GM23338 (cell line): ENCODE data around the gene PTPRA. TPM values are rescaled to one million over a fixed set of nuclear protein-coding genes. Genes with fewer than 3 reads are reported as not detected.
A peak's percentile ranks its signal among the peaks of the same experiment; 100 is the strongest.

Source experiments
- ATAC-seq: fragments of 200-7000 bp; cut with Tn5 transposase; 3 replicates; pipeline ENCODE4 v1.9.1; 2020
- DNase-seq: peaks from one replicate; pipeline ENCODE4 v3.0.0-alpha.2; 2015; ENCODE audit warnings: low spot score
- H2AFZ ChIP-seq: fragments of 200-600 bp; sonication (generic); 2 replicates; pipeline ENCODE4 v1.8.0; 2016; ENCODE audit warnings: antibody characterized with exemption, mild to moderate bottlenecking, moderate library complexity
- H3F3A ChIP-seq: fragments of 200-600 bp; sonication (generic); replicated peaks from 2 replicates; pipeline ENCODE4 v1.8.0; 2017; ENCODE audit warnings: antibody characterized with exemption, mixed run types, low read depth
- H3K27ac ChIP-seq: fragments of 200-600 bp; sonication (generic); 2 replicates; pipeline ENCODE4 v1.6.1; 2016; ENCODE audit warnings: low read depth
- H3K27me3 ChIP-seq: fragments of 200-600 bp; sonication (generic); 2 replicates; pipeline ENCODE4 v1.8.0; 2016; ENCODE audit warnings: mild to moderate bottlenecking, mixed run types, moderate library complexity; ENCODE audit not compliant: insufficient read depth
- H3K36me3 ChIP-seq: fragments of 200-600 bp; sonication (generic); 2 replicates; pipeline ENCODE4 v1.8.0; 2016; ENCODE audit warnings: mild to moderate bottlenecking; ENCODE audit not compliant: insufficient read depth
- H3K4me1 ChIP-seq: fragments of 200-600 bp; sonication (generic); 2 replicates; pipeline ENCODE4 v1.8.0; 2016; ENCODE audit warnings: mild to moderate bottlenecking, moderate library complexity; ENCODE audit not compliant: insufficient read depth
- H3K4me2 ChIP-seq: fragments of 200-600 bp; sonication (generic); 2 replicates; pipeline ENCODE4 v1.7.1; 2017; ENCODE audit warnings: mixed run types
- H3K4me3 ChIP-seq: fragments of 200-600 bp; sonication (generic); 2 replicates; pipeline ENCODE4 v1.6.1; 2016; ENCODE audit warnings: mixed run types
- H3K79me2 ChIP-seq: fragments of 200-600 bp; sonication (generic); replicated peaks from 2 replicates; pipeline ENCODE4 v1.8.0; 2017; ENCODE audit warnings: mild to moderate bottlenecking; ENCODE audit not compliant: insufficient read depth
- H3K9me2 ChIP-seq: fragments of 200-600 bp; sonication (generic); 2 replicates; pipeline ENCODE4 v1.8.0; 2017; ENCODE audit not compliant: insufficient read depth
- H4K20me1 ChIP-seq: fragments of 200-600 bp; sonication (generic); replicated peaks from 2 replicates; pipeline ENCODE4 v1.8.0; 2017; ENCODE audit warnings: mild to moderate bottlenecking; ENCODE audit not compliant: insufficient read depth
- H3K27ac Mint-ChIP-seq: 2 replicates; pipeline ENCODE4 v1.8.0; 2020; ENCODE audit warnings: inconsistent platforms, mild to moderate bottlenecking, moderate library complexity, mixed read lengths
- H3K27me3 Mint-ChIP-seq: 3 replicates; pipeline ENCODE4 v1.8.0; 2022; ENCODE audit warnings: low read depth, mild to moderate bottlenecking, moderate library complexity, mixed read lengths, inconsistent platforms; ENCODE audit not compliant: insufficient read depth, poor library complexity
- H3K36me3 Mint-ChIP-seq: 3 replicates; pipeline ENCODE4 v1.8.0; 2021; ENCODE audit warnings: low read depth, mild to moderate bottlenecking, inconsistent platforms, moderate library complexity, mixed read lengths
- H3K4me1 Mint-ChIP-seq: 3 replicates; pipeline ENCODE4 v1.8.0; 2020; ENCODE audit warnings: mild to moderate bottlenecking, inconsistent platforms, mixed read lengths
- H3K4me3 Mint-ChIP-seq: 3 replicates; pipeline ENCODE4 v1.8.0; 2021; ENCODE audit warnings: moderate library complexity, mild to moderate bottlenecking, inconsistent platforms, mixed read lengths
- H3K9me3 Mint-ChIP-seq: 3 replicates; pipeline ENCODE4 v1.8.0; 2020; ENCODE audit warnings: moderate library complexity, mild to moderate bottlenecking, inconsistent platforms, mixed read lengths
- CREB1 ChIP-seq: fragments of 250-450 bp; sonication (Bioruptor Pico); IDR thresholded peaks from 2 replicates; pipeline ENCODE4 v1.5.0; 2020; ENCODE audit warnings: low read depth, mild to moderate bottlenecking, moderate library complexity
- CTCF ChIP-seq, 2 experiments: fragments of 200-600 bp in 1 of 2; sonication (generic) in 1 of 2; conservative IDR thresholded peaks; 2 replicates each; pipeline versions ENCODE4 v1.5.1 to v1.6.1; 2016 to 2017; ENCODE audit warnings: antibody characterized with exemption in 2 of 2, low read depth in 2 of 2, mild to moderate bottlenecking in 2 of 2, moderate library complexity in 1 of 2
- ETS1 ChIP-seq: IDR thresholded peaks from 2 replicates; pipeline ENCODE4 v1.6.1; 2016; ENCODE audit warnings: antibody characterized with exemption
- EZH2 ChIP-seq: fragments of 200-600 bp; sonication (generic); IDR thresholded peaks from one replicate; pipeline ENCODE4 v1.8.0; 2017; ENCODE audit warnings: antibody characterized with exemption, mild to moderate bottlenecking, low read depth; ENCODE audit not compliant: unreplicated experiment
- EZH2phosphoT487 ChIP-seq: fragments of 200-600 bp; sonication (generic); IDR thresholded peaks from one replicate; pipeline ENCODE4 v1.8.1; 2018; ENCODE audit warnings: antibody characterized with exemption; ENCODE audit not compliant: unreplicated experiment
- JUNB ChIP-seq: IDR thresholded peaks from one replicate; pipeline ENCODE4 v1.6.1; 2016; ENCODE audit warnings: antibody characterized with exemption; ENCODE audit not compliant: unreplicated experiment
- NANOG ChIP-seq: IDR thresholded peaks from 2 replicates; pipeline ENCODE4 v1.6.1; 2016; ENCODE audit warnings: antibody characterized with exemption, borderline replicate concordance
- POLR2AphosphoS5 ChIP-seq: IDR thresholded peaks from 2 replicates; pipeline ENCODE4 v1.6.1; 2016; ENCODE audit warnings: antibody characterized with exemption, low read depth
- REST ChIP-seq: IDR thresholded peaks from one replicate; pipeline ENCODE4 v1.6.1; 2018; ENCODE audit warnings: antibody characterized with exemption; ENCODE audit not compliant: unreplicated experiment
- ZNF114 ChIP-seq: fragments of 250-450 bp; sonication (Bioruptor Pico); IDR thresholded peaks from 2 replicates; pipeline ENCODE4 v1.5.0; 2020; ENCODE audit warnings: mild to moderate bottlenecking, moderate library complexity
- ZNF331 ChIP-seq: fragments of 250-450 bp; sonication (Bioruptor Pico); IDR thresholded peaks from 2 replicates; pipeline ENCODE4 v1.5.0; 2020; ENCODE audit warnings: low read depth, mild to moderate bottlenecking, moderate library complexity
- ZNF462 ChIP-seq: fragments of 250-450 bp; sonication (Bioruptor Pico); IDR thresholded peaks from 2 replicates; pipeline ENCODE4 v1.5.0; 2020; ENCODE audit warnings: mild to moderate bottlenecking, moderate library complexity
- polyA plus RNA-seq: library from polyadenylated mRNA; unstranded; fragments of >200 nt; fragmentation: Nextera tagmentation; extraction: Ambion mirVana; gene quantifications from 2 replicates; pipeline ENCODE4 v1.2.1, GENCODE V29; 2016
- total RNA-seq: library from RNA; depleted of rRNA; stranded (reverse); fragments of >200 nt; shearing (Covaris generic); gene quantifications from 2 replicates; pipeline ENCODE4 v1.2.3, GENCODE V29; 2014

PTPRA gene
- total and polyA plus RNA-seq, 2 experiments from 2014 or later, result 37.8 to 39.3 TPM

- peak overlapping the region; percentile 65; the same call in 1 of the 2 replicates for H3K4me2 ChIP-seq
- peaks cover 34% of the 10 kb centered on the region for H3K4me1 Mint-ChIP-seq
- no peak overlapping the region for H2AFZ ChIP-seq
- H3F3A ChIP-seq, result no peaks in the 10 kb centered on the region
- H3K36me3 ChIP-seq, result peaks cover 10% of the 10 kb centered on the region; the same call in 1 of the 2 replicates
- peaks cover 21% of the 10 kb centered on the region for H3K36me3 Mint-ChIP-seq
- no peak for TF ChIP-seq REST
- TF ChIP-seq ZNF331, result no peak
- no peak for TF ChIP-seq POLR2AphosphoS5
- no peak for TF ChIP-seq EZH2phosphoT487
- no peak for TF ChIP-seq ZNF462 (CRISPR knock-in tag)
- no peak for TF ChIP-seq JUNB
- TF ChIP-seq CREB1 (CRISPR knock-in tag), result no peak
- no peak for TF ChIP-seq EZH2
- no peak for TF ChIP-seq ETS1
- no peak for TF ChIP-seq ZNF114 (CRISPR knock-in tag)
- no peak for TF ChIP-seq CTCF (conservative IDR thresholded peaks at IDR 0.05; ENCODE audit: low read depth in 2 of 2)
- no peak for TF ChIP-seq NANOG
- DNase-seq (no peak), ATAC-seq (no peak)
- no peaks in the 10 kb centered on the region for H3K27me3 ChIP-seq
- H3K9me3 Mint-ChIP-seq, result no peaks in the 10 kb centered on the region
- no peak overlapping the region for H3K4me3 Mint-ChIP-seq
- H3K27ac Mint-ChIP-seq, result 0 out of 2 replicates have a peak overlapping the region, but pooled peaks have one; percentile 26
- H3K27me3 Mint-ChIP-seq, result peaks cover 3% of the 10 kb centered on the region
- no peaks in the 10 kb centered on the region for H4K20me1 ChIP-seq
- H3K27ac ChIP-seq, result peak overlapping the region; percentile 51; the same call in 1 of the 2 replicates
- H3K4me1 ChIP-seq, result peaks cover 50% of the 10 kb centered on the region
- peaks cover 51% of the 10 kb centered on the region for H3K79me2 ChIP-seq
- no peak overlapping the region for H3K4me3 ChIP-seq
- H3K9me2 ChIP-seq, result no peaks in the 10 kb centered on the region
Measured at GRCh38 chr20:2921506-2921905, 48.2 kb downstream of the PTPRA start.
